H1 (cell line): ENCODE data around the gene FGF3. TPM values are rescaled to one million over a fixed set of nuclear protein-coding genes. Genes with fewer than 3 reads are reported as not detected.

Experiments
- polyA plus RNA-seq, 7 experiments: library from polyadenylated mRNA; depleted of rRNA in 3 of 7; stranded (reverse) in 5 of 7; unstranded in 2 of 7; fragments of >200 nt in 5 of 7; fragments of 200-250 nt in 2 of 7; gene quantifications; 1 replicate in 5 of 7; 2 replicates in 1 of 7; 4 replicates in 1 of 7; pipeline versions ENCODE4 v1.2.1 to v1.2.3, GENCODE V29; 2011 to 2013; ENCODE audit warnings: missing spikeins in 2 of 7, mixed read lengths in 2 of 7
- total RNA-seq: library from RNA; stranded (reverse); fragmentation: NEBNext Ultra II Directional; extraction: Animal tissue kit (Norgen Biotek cat#: 25700); gene quantifications from 2 replicates; pipeline ENCODE4 v1.2.1, GENCODE V29; 2021

Gene FGF3
- total and polyA plus RNA-seq, 2 of the 8 experiments (the other 6 are each of a cell fraction or from before 2014, with no cell fraction given), result not detected

Other genes with a start within 250 kb of the FGF3 start
- gene CCND1, start 178.3 kb downstream of the FGF3 start, total RNA-seq, result 170 and 172 TPM in 2 replicates
- 64.5 and 156 TPM in 2 replicates for gene CCND1, start 178.3 kb downstream of the FGF3 start, polyA plus RNA-seq (2011; rRNA removed)
- 21.0 and 21.3 TPM in 2 replicates for gene LTO1, start 144.1 kb downstream of the FGF3 start, total RNA-seq
- gene LTO1, start 144.1 kb downstream of the FGF3 start, polyA plus RNA-seq (2011; rRNA removed), result 15.4 and 25.5 TPM in 2 replicates
- 14.8 and 15.4 TPM in 2 replicates for gene FGF19, start 115.4 kb downstream of the FGF3 start, total RNA-seq
- gene FGF19, start 115.4 kb downstream of the FGF3 start, polyA plus RNA-seq (2011; rRNA removed), result 9.6 and 14.8 TPM in 2 replicates
- gene FGF4, start 44.1 kb downstream of the FGF3 start, total RNA-seq, result 2.0 TPM in 2 replicates
- gene FGF4, start 44.1 kb downstream of the FGF3 start, polyA plus RNA-seq (2011; rRNA removed), result 0.57 and 1.3 TPM in 2 replicates